Left ventricle myocardium inferior (tissue), 1 donor: Measurements from ENCODE around the gene PSMC3IP. TPM values are rescaled to one million over a fixed set of nuclear protein-coding genes. Genes with fewer than 3 reads are reported as not detected.
"Not testable (repeated sequence)": the region's sequence is repeated elsewhere in the genome, so short reads cannot be mapped to it uniquely, and the experiment has no call there.

ENCODE experiments used
- DNase-seq: peaks from one replicate; pipeline ENCODE4 v3.0.0-alpha.2; 2020
- H3K27ac ChIP-seq: fragments of 200-600 bp; replicated peaks from 2 replicates; pipeline ENCODE4 v1.8.0; 2021
- H3K27me3 ChIP-seq: fragments of 200-600 bp; 2 replicates; pipeline ENCODE4 v1.8.0; 2021; ENCODE audit warnings: low read depth
- H3K36me3 ChIP-seq: fragments of 200-600 bp; 2 replicates; pipeline ENCODE4 v1.8.0; 2021
- H3K4me1 ChIP-seq: fragments of 200-600 bp; 2 replicates; pipeline ENCODE4 v1.8.0; 2021
- H3K4me3 ChIP-seq: fragments of 200-600 bp; 2 replicates; pipeline ENCODE4 v1.8.0; 2021; ENCODE audit warnings: mild to moderate bottlenecking, moderate library complexity
- H3K9me3 ChIP-seq: fragments of 200-600 bp; replicated peaks from 2 replicates; pipeline ENCODE4 v1.8.0; 2021
- CTCF ChIP-seq: fragments of 200-600 bp; IDR thresholded peaks from 2 replicates; pipeline ENCODE4 v1.8.0; 2021; ENCODE audit warnings: antibody characterized with exemption, mild to moderate bottlenecking, borderline replicate concordance
- intact Hi-C: fragments of 100-400 bp; cut with micrococcal nuclease; formaldehyde crosslinking; loops from one replicate; pipeline ENCODE4 v1.11.0; 2022
- total RNA-seq: library from RNA; stranded (reverse); fragmentation: NEBNext Ultra II Directional; extraction: Animal tissue kit (Norgen Biotek cat#: 25700); gene quantifications from one replicate; pipeline ENCODE4 v1.2.1, GENCODE V29; 2021
- donor health status: DM: no; HTN: yes; CAD: no; lungs with severe emphysema.

PSMC3IP gene
- total RNA-seq, 1 donor from 2014 or later, result 2.5 TPM

GRCh38 chr17:42555122-42555622 is 22.4 kb downstream of the PSMC3IP start:
- H3K9me3 ChIP-seq, result no peaks in the 10 kb centered on the region
- no peaks in the 10 kb centered on the region for H3K36me3 ChIP-seq
- peak overlapping the region; percentile 97 for H3K27ac ChIP-seq
- H3K4me3 ChIP-seq, result peak overlapping the region; percentile 96
- TF ChIP-seq CTCF, result no peak
- intact Hi-C loops, result no loop called here
- peaks cover 38% of the 10 kb centered on the region for H3K4me1 ChIP-seq
- no peaks in the 10 kb centered on the region for H3K27me3 ChIP-seq
- no peak for DNase-seq

- H3K36me3 ChIP-seq, result no peaks in the 10 kb centered on the region
- DNase-seq, result peak; percentile 92
- no peaks in the 10 kb centered on the region for H3K9me3 ChIP-seq
- H3K4me1 ChIP-seq, result peaks cover 38% of the 10 kb centered on the region
- intact Hi-C loops, result no loop called here
- peak overlapping the region; percentile 97 for H3K27ac ChIP-seq
- TF ChIP-seq CTCF, result no peak
- no peaks in the 10 kb centered on the region for H3K27me3 ChIP-seq
- peak overlapping the region; percentile 96 for H3K4me3 ChIP-seq
Observed at GRCh38 chr17:42554250-42555121, 23.0 kb downstream of the PSMC3IP start.

DNA sequence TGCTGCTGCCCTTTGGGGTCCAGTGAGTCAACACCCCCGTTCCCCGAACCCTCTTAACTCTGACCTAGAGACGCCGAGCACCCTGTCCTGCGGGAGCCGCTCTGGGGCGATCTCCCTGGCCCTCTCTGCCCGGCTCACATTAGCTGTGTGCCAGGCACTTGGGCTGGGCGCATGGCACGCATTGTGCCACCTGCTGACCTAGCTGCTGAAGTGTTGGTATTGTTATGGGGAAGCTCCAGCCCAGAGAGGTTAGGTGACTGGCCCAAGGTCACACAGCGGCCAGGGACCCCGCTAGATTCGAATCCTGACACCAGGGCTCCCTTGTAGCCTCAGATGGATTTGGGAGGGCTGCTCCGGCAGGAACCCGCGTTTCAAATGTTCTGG is 23.7 kb downstream of the PSMC3IP start:
- H3K9me3 ChIP-seq, result no peaks in the 10 kb centered on the region
- intact Hi-C loops, result no loop called here
- H3K27ac ChIP-seq, result peak overlapping the region; percentile 97
- no peaks in the 10 kb centered on the region for H3K27me3 ChIP-seq
- peaks cover 38% of the 10 kb centered on the region for H3K4me1 ChIP-seq
- TF ChIP-seq CTCF, result no peak
- no peak for DNase-seq
- H3K36me3 ChIP-seq, result no peaks in the 10 kb centered on the region
- H3K4me3 ChIP-seq, result peak overlapping the region; percentile 96

- peak; percentile 11 for TF ChIP-seq CTCF
- intact Hi-C loops, result no loop called here
- no peak for DNase-seq
Observed at GRCh38 chr17:42553161-42553818, 24.2 kb downstream of the PSMC3IP start.

GRCh38 chr17:42552736-42553135 is 24.8 kb downstream of the PSMC3IP start, which contains the start of gene HSD17B1:
TSS of gene HSD17B1 (plus strand) at chr17:42552923. CDS start at chr17:42552934, 11 bp downstream.
- intact Hi-C loops, H3K9me3 ChIP-seq, H3K36me3 ChIP-seq, H3K27me3 ChIP-seq, DNase-seq: not testable (repeated sequence)
- peaks cover 49% of the 10 kb centered on the region for H3K4me1 ChIP-seq
- peak within 1 kb of the TSS; percentile 96 for H3K4me3 ChIP-seq
- H3K27ac ChIP-seq, result peak within 1 kb of the TSS; percentile 97

More at GRCh38 chr17:42553161-42553818, 24.2 kb downstream of the PSMC3IP start:
- Histone ChIP-seq H3K27ac (peak overlapping the region; percentile 97), H3K9me3 (no peaks in the 10 kb centered on the region), H3K4me1 (peaks cover 44% of the 10 kb centered on the region), H3K4me3 (peak overlapping the region; percentile 96), H3K27me3 (no peaks in the 10 kb centered on the region), H3K36me3 (no peaks in the 10 kb centered on the region)
